HG03175 (cell line): ENCODE results near the gene GMEB2.
"Not testable (repeated sequence)": the region's sequence is repeated elsewhere in the genome, so short reads cannot be mapped to it uniquely, and the experiment has no call there.

ENCODE experiments used
- ATAC-seq: cut with Tn5 transposase; IDR thresholded peaks from one replicate; pipeline ENCODE4 v1.9.1; 2021; ENCODE audit warnings: mild to moderate bottlenecking, moderate library complexity; ENCODE audit not compliant: unreplicated experiment

Gene GMEB2

GRCh38 chr20:63617092-63617875 lies 9.6 kb downstream of the GMEB2 start:
- no peak for ATAC-seq

GRCh38 chr20:63613863-63614594 lies 12.9 kb downstream of the GMEB2 start:
- ATAC-seq = not testable (repeated sequence)

GRCh38 chr20:63612276-63612931 lies 14.5 kb downstream of the GMEB2 start:
- no peak for ATAC-seq

GRCh38 chr20:63611646-63612045 lies 15.3 kb downstream of the GMEB2 start:
- no peak for ATAC-seq

- no peak for ATAC-seq
Observed at GRCh38 chr20:63610581-63611435, 16.1 kb downstream of the GMEB2 start.

- no peak for ATAC-seq
Observed at GRCh38 chr20:63606686-63607085, 20.2 kb downstream of the GMEB2 start.

- no peak for ATAC-seq
Observed at GRCh38 chr20:63602321-63602720, 24.6 kb downstream of the GMEB2 start.

GRCh38 chr20:63601679-63602078 lies 25.2 kb downstream of the GMEB2 start:
- ATAC-seq = not testable (repeated sequence)

GRCh38 chr20:63599396-63600050 lies 27.4 kb downstream of the GMEB2 start:
- no peak for ATAC-seq

GRCh38 chr20:63598479-63599395 lies 28.2 kb downstream of the GMEB2 start:
- ATAC-seq = no peak

GRCh38 chr20:63597651-63598478 lies 29.0 kb downstream of the GMEB2 start:
- no peak for ATAC-seq

GRCh38 chr20:63596423-63596822 lies 30.5 kb downstream of the GMEB2 start:
- no peak for ATAC-seq

- ATAC-seq = no peak
Observed at GRCh38 chr20:63595416-63596127, 31.3 kb downstream of the GMEB2 start.

GRCh38 chr20:63594043-63594561 lies 32.8 kb downstream of the GMEB2 start:
- ATAC-seq = no peak

- no peak for ATAC-seq
Observed at GRCh38 chr20:63592661-63593060, 34.2 kb downstream of the GMEB2 start.

GRCh38 chr20:63591786-63592355 lies 35.0 kb downstream of the GMEB2 start:
- ATAC-seq = no peak

GRCh38 chr20:63591147-63591533 lies 35.8 kb downstream of the GMEB2 start:
- ATAC-seq = no peak
